Measurements from ENCODE around the gene CDH20. TPM values are rescaled to one million over a fixed set of nuclear protein-coding genes. Genes with fewer than 3 reads are reported as not detected.

The CDH20 gene
- total and polyA plus RNA-seq, 2 of the 13 experiments (the other 11 are each of a cell fraction or from before 2014, with no cell fraction given), result not detected

DNA sequence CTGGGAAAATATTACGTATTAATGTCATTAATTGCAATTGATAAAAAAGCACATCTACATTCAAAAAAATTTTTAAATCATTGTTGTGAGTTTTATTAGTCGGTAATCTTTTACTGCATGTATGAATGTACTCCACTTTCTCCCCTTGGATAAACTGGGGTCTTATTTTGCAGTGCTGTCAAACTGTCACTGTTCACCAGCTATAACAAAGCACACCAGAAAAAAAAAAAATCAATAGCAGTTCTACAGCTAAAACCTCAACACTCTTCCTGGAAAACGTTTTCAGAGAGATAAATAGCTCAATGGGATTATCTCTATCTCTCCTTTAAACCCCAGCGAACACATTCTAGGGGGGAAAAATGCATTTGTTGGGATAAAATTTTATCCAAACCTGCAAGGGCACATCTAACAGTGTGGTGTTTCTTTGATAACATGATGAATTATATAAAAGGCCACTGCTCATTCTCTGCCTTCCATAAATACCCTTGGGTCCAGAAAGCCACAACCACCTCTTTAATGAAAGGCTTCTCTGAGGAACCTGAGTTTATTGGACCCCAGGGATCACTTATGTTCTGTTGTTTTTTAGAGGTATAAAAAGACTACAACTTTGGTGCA, 219.9 kb downstream of the CDH20 start:
- Histone ChIP-seq H3K9me3 (ENCODE audit: low read length) (no peaks in the 10 kb centered on the region), H3K27ac (ENCODE audit: extremely low read length, insufficient read depth, low read length) (no peak overlapping the region), H3K79me2 (ENCODE audit: insufficient read depth, low read length) (no peaks in the 10 kb centered on the region), H3K4me1 (ENCODE audit: insufficient read depth, low read length) (no peaks in the 10 kb centered on the region), H4K20me1 (ENCODE audit: insufficient read depth, low read length) (no peaks in the 10 kb centered on the region), H3K4me2 (ENCODE audit: low read depth, low read length) (no peak overlapping the region), H2AFZ (ENCODE audit: low read length) (no peak overlapping the region), H3K36me3 (replicated peaks in 1 of 2; ENCODE audit: control insufficient read depth in 1 of 2, insufficient read depth in 2 of 2, low read length in 2 of 2) (no peaks in the 10 kb centered on the region), H3K27me3 (ENCODE audit: control insufficient read depth in 1 of 2, insufficient read depth in 2 of 2, low read length in 2 of 2) (no peaks in the 10 kb centered on the region), H3K4me3 (replicated peaks in 1 of 3; ENCODE audit: insufficient read depth in 1 of 3, low read depth in 2 of 3, low read length in 3 of 3) (no peak overlapping the region), H3K9ac (ENCODE audit: insufficient read depth, low read depth, low read length) (no peak overlapping the region)
- intact Hi-C loops (cut with micrococcal nuclease; ENCODE audit: unreplicated experiment) (no loop called here), in situ Hi-C loops (cut with HindIII; ENCODE audit: extremely low pct_ligation_motif_present, low pct_unique_long_range_greater_than_20kb) (no loop called here)
- FAIRE-seq (no peak), DNase-seq (ENCODE audit: low spot score) (no peak), ATAC-seq (no peak)
- CTCF ChIA-PET (ENCODE audit: low intra/inter-chr PET ratio, low total read pairs), result no interaction called here
- no TSS peak for BruUV-seq (replicated peaks)
- 34% methylated on average over 4 of the region's 4 CpGs for WGBS (ENCODE audit: low lambda C conversion rate)
- POLR2A ChIA-PET, result no interaction called here
- TF ChIP-seq TOE1 (CRISPR knock-in tag; IDR thresholded peaks at IDR 0.05) (no peak), BHLHE40 (IDR thresholded peaks at IDR 0.05; ENCODE audit: low read length) (no peak), CCAR2 (optimal IDR thresholded peaks at IDR 0.05; ENCODE audit: low read depth, low read length) (no peak), ZBTB20 (CRISPR knock-in tag; IDR thresholded peaks at IDR 0.05; ENCODE audit: borderline replicate concordance, low read depth) (no peak), SP2 (CRISPR knock-in tag; IDR thresholded peaks at IDR 0.05) (no peak), FOXP1 (IDR thresholded peaks at IDR 0.05) (no peak), FOXP1 (CRISPR knock-in tag; IDR thresholded peaks at IDR 0.05) (no peak), FOXO1 (CRISPR knock-in tag; IDR thresholded peaks at IDR 0.05) (no peak), POLR2AphosphoS2 (IDR thresholded peaks at IDR 0.05; ENCODE audit: low read depth, low read length) (no peak)
- TF ChIP-seq, protein P1, sequence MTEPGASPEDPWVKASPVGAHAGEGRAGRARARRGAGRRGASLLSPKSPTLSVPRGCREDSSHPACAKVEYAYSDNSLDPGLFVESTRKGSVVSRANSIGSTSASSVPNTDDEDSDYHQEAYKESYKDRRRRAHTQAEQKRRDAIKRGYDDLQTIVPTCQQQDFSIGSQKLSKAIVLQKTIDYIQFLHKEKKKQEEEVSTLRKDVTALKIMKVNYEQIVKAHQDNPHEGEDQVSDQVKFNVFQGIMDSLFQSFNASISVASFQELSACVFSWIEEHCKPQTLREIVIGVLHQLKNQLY (CRISPR knock-in tag; IDR thresholded peaks at IDR 0.05), result no peak
- TF ChIP-seq, protein P2, sequence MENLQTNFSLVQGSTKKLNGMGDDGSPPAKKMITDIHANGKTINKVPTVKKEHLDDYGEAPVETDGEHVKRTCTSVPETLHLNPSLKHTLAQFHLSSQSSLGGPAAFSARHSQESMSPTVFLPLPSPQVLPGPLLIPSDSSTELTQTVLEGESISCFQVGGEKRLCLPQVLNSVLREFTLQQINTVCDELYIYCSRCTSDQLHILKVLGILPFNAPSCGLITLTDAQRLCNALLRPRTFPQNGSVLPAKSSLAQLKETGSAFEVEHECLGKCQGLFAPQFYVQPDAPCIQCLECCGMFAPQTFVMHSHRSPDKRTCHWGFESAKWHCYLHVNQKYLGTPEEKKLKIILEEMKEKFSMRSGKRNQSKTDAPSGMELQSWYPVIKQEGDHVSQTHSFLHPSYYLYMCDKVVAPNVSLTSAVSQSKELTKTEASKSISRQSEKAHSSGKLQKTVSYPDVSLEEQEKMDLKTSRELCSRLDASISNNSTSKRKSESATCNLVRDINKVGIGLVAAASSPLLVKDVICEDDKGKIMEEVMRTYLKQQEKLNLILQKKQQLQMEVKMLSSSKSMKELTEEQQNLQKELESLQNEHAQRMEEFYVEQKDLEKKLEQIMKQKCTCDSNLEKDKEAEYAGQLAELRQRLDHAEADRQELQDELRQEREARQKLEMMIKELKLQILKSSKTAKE (CRISPR knock-in tag; IDR thresholded peaks at IDR 0.05; ENCODE audit: borderline replicate concordance), result no peak
- TF ChIP-seq, protein P3, sequence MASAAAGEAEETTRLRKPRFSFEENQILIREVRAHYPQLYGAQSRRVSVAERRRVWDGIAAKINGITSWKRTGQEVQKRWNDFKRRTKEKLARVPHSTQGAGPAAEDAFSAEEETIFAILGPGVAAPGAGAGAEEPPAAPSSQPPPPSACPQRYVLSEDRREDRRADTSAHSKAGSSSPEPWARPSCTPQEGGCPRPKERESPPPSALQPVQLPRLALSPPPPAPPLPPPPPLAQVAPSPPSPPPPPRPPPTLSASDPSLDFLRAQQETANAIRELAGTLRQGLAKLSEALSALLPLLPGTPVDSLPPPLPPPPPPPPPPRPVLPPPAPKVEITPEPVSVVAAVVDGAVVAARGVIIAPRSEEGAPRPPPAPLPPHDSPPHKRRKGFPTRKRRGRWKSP (CRISPR knock-in tag; IDR thresholded peaks at IDR 0.05), result no peak
